H9 (cell line): ENCODE measurements around the gene WDR72. TPM values are rescaled to one million over a fixed set of nuclear protein-coding genes. Genes with fewer than 3 reads are reported as not detected.

ENCODE experiments used
- DNase-seq: peaks from one replicate; pipeline ENCODE4 v3.0.0-alpha.2; 2017
- H2AFZ ChIP-seq: one replicate; pipeline ENCODE4 v1.6.1; 2013; ENCODE audit warnings: mild to moderate bottlenecking, low read length, control low read depth, moderate library complexity
- H2AK5ac ChIP-seq: 2 replicates; pipeline ENCODE4 v1.6.1; 2013; ENCODE audit warnings: low read length, control low read depth, mixed read lengths; ENCODE audit not compliant: insufficient read length
- H2BK120ac ChIP-seq: one replicate; pipeline ENCODE4 v1.6.1; 2013; ENCODE audit warnings: low read depth, mild to moderate bottlenecking, low read length, control low read depth, inconsistent platforms; ENCODE audit not compliant: poor library complexity, severe bottlenecking
- H2BK12ac ChIP-seq: 2 replicates; pipeline ENCODE4 v1.6.1; 2013; ENCODE audit warnings: low read length, control low read depth, mixed read lengths, low read depth; ENCODE audit not compliant: insufficient read length
- H2BK15ac ChIP-seq: 2 replicates; pipeline ENCODE4 v1.6.1; 2013; ENCODE audit warnings: low read depth, low read length, control low read depth
- H2BK20ac ChIP-seq: one replicate; pipeline ENCODE4 v1.6.1; 2013; ENCODE audit warnings: low read depth, mild to moderate bottlenecking, low read length, control low read depth, inconsistent platforms; ENCODE audit not compliant: poor library complexity, severe bottlenecking
- H2BK5ac ChIP-seq: 2 replicates; pipeline ENCODE4 v1.6.1; 2013; ENCODE audit warnings: low read length, control low read depth, mixed read lengths; ENCODE audit not compliant: insufficient read length
- H3K14ac ChIP-seq: 2 replicates; pipeline ENCODE4 v1.6.1; 2013; ENCODE audit warnings: low read length, control low read depth; ENCODE audit not compliant: insufficient read depth
- H3K18ac ChIP-seq: 2 replicates; pipeline ENCODE4 v1.6.1; 2013; ENCODE audit warnings: low read depth, mild to moderate bottlenecking, mixed read lengths, low read length, control low read depth; ENCODE audit not compliant: insufficient read length
- H3K23ac ChIP-seq: 2 replicates; pipeline ENCODE4 v1.6.1; 2013; ENCODE audit warnings: low read length, control low read depth, mixed read lengths, low read depth; ENCODE audit not compliant: insufficient read length
- H3K23me2 ChIP-seq: 2 replicates; pipeline ENCODE4 v1.6.1; 2013; ENCODE audit warnings: low read depth, mild to moderate bottlenecking, mixed read lengths, low read length, control low read depth; ENCODE audit not compliant: insufficient read length, poor library complexity, severe bottlenecking
- H3K27ac ChIP-seq: 2 replicates; pipeline ENCODE4 v1.5.1; 2013; ENCODE audit warnings: low read length, control low read depth, mixed read lengths, low read depth; ENCODE audit not compliant: insufficient read length
- H3K27me3 ChIP-seq: 2 replicates; pipeline ENCODE4 v1.6.1; 2013; ENCODE audit warnings: low read length, control low read depth, inconsistent platforms; ENCODE audit not compliant: insufficient read depth
- H3K4ac ChIP-seq: 2 replicates; pipeline ENCODE4 v1.6.1; 2013; ENCODE audit warnings: low read depth, mild to moderate bottlenecking, control low read depth, inconsistent platforms, low read length, moderate library complexity
- H3K4me1 ChIP-seq: 2 replicates; pipeline ENCODE4 v1.6.1; 2013; ENCODE audit warnings: low read length, control low read depth, inconsistent platforms; ENCODE audit not compliant: insufficient read depth
- H3K4me2 ChIP-seq: 2 replicates; pipeline ENCODE4 v1.6.1; 2013; ENCODE audit warnings: low read length, control low read depth, mixed read lengths; ENCODE audit not compliant: insufficient read length, insufficient read depth
- H3K56ac ChIP-seq: 2 replicates; pipeline ENCODE4 v1.6.1; 2013; ENCODE audit warnings: low read depth, mild to moderate bottlenecking, mixed read lengths, low read length, control low read depth; ENCODE audit not compliant: insufficient read length
- H3K79me1 ChIP-seq: 2 replicates; pipeline ENCODE4 v1.6.1; 2013; ENCODE audit warnings: low read depth, mild to moderate bottlenecking, moderate library complexity, low read length, control low read depth, inconsistent platforms; ENCODE audit not compliant: insufficient read depth, poor library complexity, severe bottlenecking
- H3K79me2 ChIP-seq: 2 replicates; pipeline ENCODE4 v1.6.1; 2013; ENCODE audit warnings: low read length, control low read depth, inconsistent platforms; ENCODE audit not compliant: insufficient read depth
- H3K9ac ChIP-seq: 2 replicates; pipeline ENCODE4 v1.6.1; 2013; ENCODE audit warnings: low read length, control low read depth, mixed read lengths; ENCODE audit not compliant: insufficient read length; ENCODE audit errors: extremely low read depth
- H3K9me3 ChIP-seq: one replicate; pipeline ENCODE4 v1.6.1; 2013; ENCODE audit warnings: low read depth, low read length, inconsistent platforms; ENCODE audit not compliant: control insufficient read depth
- H3T11ph ChIP-seq: one replicate; pipeline ENCODE4 v1.6.1; 2013; ENCODE audit warnings: mild to moderate bottlenecking, low read length, control low read depth, inconsistent platforms
- H4K20me1 ChIP-seq: one replicate; pipeline ENCODE4 v1.6.1; 2013; ENCODE audit not compliant: control insufficient read depth, insufficient read length, insufficient read depth
- H4K5ac ChIP-seq: 2 replicates; pipeline ENCODE4 v1.6.1; 2013; ENCODE audit warnings: low read depth, mild to moderate bottlenecking, mixed read lengths, low read length, control low read depth; ENCODE audit not compliant: insufficient read length
- H4K8ac ChIP-seq: replicated peaks from 2 replicates; pipeline ENCODE4 v1.6.1; 2013; ENCODE audit warnings: low read length, control low read depth, mixed read lengths, low read depth; ENCODE audit not compliant: insufficient read length
- H4K91ac ChIP-seq: 2 replicates; pipeline ENCODE4 v1.6.1; 2013; ENCODE audit warnings: low read depth, mild to moderate bottlenecking, moderate library complexity, mixed read lengths, low read length, control low read depth; ENCODE audit not compliant: insufficient read length
- H3K27ac Mint-ChIP-seq, 3 experiments: 2 replicates in 2 of 3; 3 replicates in 1 of 3; pipeline ENCODE4 v1.8.0; 2020 to 2021; ENCODE audit warnings: mixed read lengths in 3 of 3, mild to moderate bottlenecking in 1 of 3, moderate library complexity in 1 of 3
- H3K27me3 Mint-ChIP-seq: 2 replicates; pipeline ENCODE4 v1.8.0; 2021; ENCODE audit warnings: low read depth, mild to moderate bottlenecking, moderate library complexity, mixed read lengths
- H3K36me3 Mint-ChIP-seq, 3 experiments: 2 replicates in 2 of 3; 3 replicates in 1 of 3; pipeline ENCODE4 v1.8.0; 2020 to 2021; ENCODE audit warnings: low read depth in 3 of 3, mixed read lengths in 3 of 3; ENCODE audit not compliant: insufficient read depth in 1 of 3
- H3K4me1 Mint-ChIP-seq, 2 experiments: 2 replicates each; pipeline ENCODE4 v1.8.0; 2020; ENCODE audit warnings: mixed read lengths in 2 of 2
- H3K4me3 Mint-ChIP-seq, 2 experiments: 2 replicates in 1 of 2; 3 replicates in 1 of 2; pipeline ENCODE4 v1.8.0; 2020 to 2021; ENCODE audit warnings: mild to moderate bottlenecking in 2 of 2, mixed read lengths in 2 of 2, moderate library complexity in 1 of 2
- H3K9me3 Mint-ChIP-seq, 2 experiments: 2 replicates in 1 of 2; 3 replicates in 1 of 2; pipeline ENCODE4 v1.8.0; 2020; ENCODE audit warnings: mild to moderate bottlenecking in 2 of 2, mixed read lengths in 2 of 2, moderate library complexity in 1 of 2
- CTCF ChIP-seq: fragments of 200-600 bp; sonication (generic); conservative IDR thresholded peaks from 3 replicates; pipeline ENCODE4 v1.8.0; 2021; ENCODE audit warnings: antibody characterized with exemption, mild to moderate bottlenecking
- WGBS: extraction: QIAGEN DNeasy Blood & Tissue Kit; methylation state at CpG from one replicate; pipeline ENCODE4 v1.1.7; 2013; ENCODE audit warnings: missing lambda C conversion rate, low lambda C conversion rate, mixed read lengths; ENCODE audit not compliant: insufficient read length; ENCODE audit errors: extremely low coverage; 5-methylcytosine and 5-hydroxymethylcytosine counted together
- total RNA-seq: library from RNA; stranded (reverse); gene quantifications from 2 replicates; pipeline ENCODE4 v1.2.1, GENCODE V29; 2021

WDR72 gene
- total RNA-seq, 1 experiment from 2014 or later = 2.9 TPM

- no peaks in the 10 kb centered on the region for H3K4me1 ChIP-seq
- no CpG with 5 or more reads among the region's 7 CpGs for WGBS
- H2BK120ac ChIP-seq = no peak overlapping the region
- H3K79me2 ChIP-seq = no peaks in the 10 kb centered on the region
- no peak overlapping the region for H3K4ac ChIP-seq
- no peaks in the 10 kb centered on the region for H3K9me3 ChIP-seq
- H3K79me1 ChIP-seq = no peaks in the 10 kb centered on the region
- Mint-ChIP-seq H3K9me3 (no peaks in the 10 kb centered on the region), H3K36me3 (no peaks in the 10 kb centered on the region), H3K4me1 (peaks cover 12 to 19% of the 10 kb centered on the region in 2 experiments), H3K27ac (peak overlapping the region in 1 of 3 experiments; percentile 42; a peak in 1 of 7 replicates), H3K27me3 (no peaks in the 10 kb centered on the region), H3K4me3 (no peak overlapping the region)
- no peak overlapping the region for H3K27ac ChIP-seq
- H3K23ac ChIP-seq = no peak overlapping the region
- no peak overlapping the region for H2BK5ac ChIP-seq
- H2BK12ac ChIP-seq = no peak overlapping the region
- H2BK15ac ChIP-seq = no peak overlapping the region
- no peak overlapping the region for H2AFZ ChIP-seq
- H3T11ph ChIP-seq = no peak overlapping the region
- no peak overlapping the region for H3K14ac ChIP-seq
- H2BK20ac ChIP-seq = no peak overlapping the region
- H3K27me3 ChIP-seq = no peaks in the 10 kb centered on the region
- H3K18ac ChIP-seq = no peak overlapping the region
- H3K56ac ChIP-seq = no peak overlapping the region
- no peak for DNase-seq
- no peak overlapping the region for H2AK5ac ChIP-seq
- H4K20me1 ChIP-seq = no peaks in the 10 kb centered on the region
- no peak overlapping the region for H4K5ac ChIP-seq
- H4K91ac ChIP-seq = no peak overlapping the region
- H4K8ac ChIP-seq = no peak overlapping the region
- no peak for TF ChIP-seq CTCF
- no peaks in the 10 kb centered on the region for H3K23me2 ChIP-seq
- H3K9ac ChIP-seq = no peak overlapping the region
- no peak overlapping the region for H3K4me2 ChIP-seq
Measured at GRCh38 chr15:53555226-53555625, 204.2 kb downstream of the WDR72 start.
